ENCODE data around the gene RASGRP2.

DNA sequence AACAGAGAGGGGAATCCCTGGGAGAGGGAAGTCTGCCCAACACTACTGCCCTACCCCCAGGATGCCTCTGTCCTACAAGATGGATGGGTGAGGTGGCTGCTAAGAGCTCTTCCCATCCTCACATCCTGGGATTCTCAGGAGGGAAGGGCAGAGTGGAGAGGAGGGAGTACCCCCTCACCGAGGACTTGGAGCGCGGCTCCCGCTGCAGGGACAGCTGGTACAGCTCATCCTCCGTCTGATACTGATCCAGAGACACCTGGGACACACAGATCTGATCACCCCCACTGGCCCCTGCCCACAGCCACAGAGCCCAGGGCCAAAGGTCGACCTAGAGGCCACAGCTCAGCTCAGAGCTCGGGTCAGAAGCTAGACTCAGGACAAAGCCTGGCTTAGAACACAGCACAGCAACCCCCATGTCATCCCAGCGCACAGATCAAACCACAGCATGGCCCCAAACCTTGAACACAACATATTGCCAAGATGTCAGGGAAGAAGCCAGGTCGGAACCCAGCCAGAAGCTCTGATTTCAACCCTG, 8.2 kb downstream of the RASGRP2 start:
- no peak for TF ChIP-seq EZH2 (IDR thresholded peaks at IDR 0.05; ENCODE audit: low read length, missing control alignments)
- TF ChIP-seq, protein P1, sequence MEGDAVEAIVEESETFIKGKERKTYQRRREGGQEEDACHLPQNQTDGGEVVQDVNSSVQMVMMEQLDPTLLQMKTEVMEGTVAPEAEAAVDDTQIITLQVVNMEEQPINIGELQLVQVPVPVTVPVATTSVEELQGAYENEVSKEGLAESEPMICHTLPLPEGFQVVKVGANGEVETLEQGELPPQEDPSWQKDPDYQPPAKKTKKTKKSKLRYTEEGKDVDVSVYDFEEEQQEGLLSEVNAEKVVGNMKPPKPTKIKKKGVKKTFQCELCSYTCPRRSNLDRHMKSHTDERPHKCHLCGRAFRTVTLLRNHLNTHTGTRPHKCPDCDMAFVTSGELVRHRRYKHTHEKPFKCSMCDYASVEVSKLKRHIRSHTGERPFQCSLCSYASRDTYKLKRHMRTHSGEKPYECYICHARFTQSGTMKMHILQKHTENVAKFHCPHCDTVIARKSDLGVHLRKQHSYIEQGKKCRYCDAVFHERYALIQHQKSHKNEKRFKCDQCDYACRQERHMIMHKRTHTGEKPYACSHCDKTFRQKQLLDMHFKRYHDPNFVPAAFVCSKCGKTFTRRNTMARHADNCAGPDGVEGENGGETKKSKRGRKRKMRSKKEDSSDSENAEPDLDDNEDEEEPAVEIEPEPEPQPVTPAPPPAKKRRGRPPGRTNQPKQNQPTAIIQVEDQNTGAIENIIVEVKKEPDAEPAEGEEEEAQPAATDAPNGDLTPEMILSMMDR (conservative IDR thresholded peaks at IDR 0.05 in 1 of 2, IDR thresholded peaks at IDR 0.05 in 1 of 2; ENCODE audit: low read depth in 1 of 2, low read length in 2 of 2): no peak
